GM21717 (cell line): ENCODE data around the gene TMEM132D.
"Not testable (repeated sequence)": the region's sequence is repeated elsewhere in the genome, so short reads cannot be mapped to it uniquely, and the experiment has no call there.

Experiments
- ATAC-seq: cut with Tn5 transposase; IDR thresholded peaks from one replicate; pipeline ENCODE4 v1.9.1; 2021; ENCODE audit warnings: mild to moderate bottlenecking, moderate library complexity; ENCODE audit not compliant: unreplicated experiment

The TMEM132D gene

GRCh38 chr12:129549020-129549419 lies 354.8 kb downstream of the TMEM132D start:
- not testable (repeated sequence) for ATAC-seq

GRCh38 chr12:129544716-129545115 lies 359.1 kb downstream of the TMEM132D start:
- no peak for ATAC-seq

GRCh38 chr12:129540954-129541353 lies 362.9 kb downstream of the TMEM132D start:
- ATAC-seq: no peak

GRCh38 chr12:129540249-129540648 lies 363.6 kb downstream of the TMEM132D start:
- ATAC-seq: no peak

GRCh38 chr12:129538724-129539335 lies 365.0 kb downstream of the TMEM132D start:
- not testable (repeated sequence) for ATAC-seq

- no peak for ATAC-seq
Observed at GRCh38 chr12:129538137-129538536, 365.7 kb downstream of the TMEM132D start.

GRCh38 chr12:129534966-129535750 lies 368.7 kb downstream of the TMEM132D start:
- no peak for ATAC-seq

GRCh38 chr12:129532707-129533499 lies 370.9 kb downstream of the TMEM132D start:
- ATAC-seq: no peak

GRCh38 chr12:129532082-129532481 lies 371.7 kb downstream of the TMEM132D start:
- ATAC-seq: no peak

GRCh38 chr12:129530984-129531383 lies 372.8 kb downstream of the TMEM132D start:
- no peak for ATAC-seq

GRCh38 chr12:129530517-129530916 lies 373.3 kb downstream of the TMEM132D start:
- no peak for ATAC-seq

- ATAC-seq: no peak
Observed at GRCh38 chr12:129527506-129527905, 376.3 kb downstream of the TMEM132D start.

- no peak for ATAC-seq
Observed at GRCh38 chr12:129523621-129524020, 380.2 kb downstream of the TMEM132D start.

GRCh38 chr12:129520739-129521138 lies 383.1 kb downstream of the TMEM132D start:
- ATAC-seq: no peak

- no peak for ATAC-seq
Observed at GRCh38 chr12:129503802-129504201, 400.0 kb downstream of the TMEM132D start.

- no peak for ATAC-seq
Observed at GRCh38 chr12:129496226-129496625, 407.6 kb downstream of the TMEM132D start.

GRCh38 chr12:129494766-129495165 lies 409.1 kb downstream of the TMEM132D start:
- no peak for ATAC-seq

- no peak for ATAC-seq
Observed at GRCh38 chr12:129494260-129494659, 409.6 kb downstream of the TMEM132D start.

GRCh38 chr12:129489100-129489676 lies 414.6 kb downstream of the TMEM132D start:
- no peak for ATAC-seq

GRCh38 chr12:129486931-129487330 lies 416.9 kb downstream of the TMEM132D start:
- ATAC-seq: no peak
